ENCODE data around the gene NALCN. TPM values are rescaled to one million over a fixed set of nuclear protein-coding genes. Genes with fewer than 3 reads are reported as not detected.

NALCN gene
- total and polyA plus RNA-seq, 2 experiments from 2014 or later = 0.50 to 0.87 TPM

GRCh38 chr13:101424381-101425155 lies 8.3 kb upstream of the NALCN start:
- Histone ChIP-seq H3K4me2 (no peak overlapping the region), H3F3A (replicated peaks; ENCODE audit: low read depth) (no peaks in the 10 kb centered on the region), H3K9me2 (ENCODE audit: insufficient read depth) (no peaks in the 10 kb centered on the region), H3K4me1 (ENCODE audit: insufficient read depth) (no peaks in the 10 kb centered on the region), H2AFZ (no peak overlapping the region), H3K79me2 (replicated peaks; ENCODE audit: insufficient read depth) (no peaks in the 10 kb centered on the region), H3K36me3 (ENCODE audit: insufficient read depth) (no peaks in the 10 kb centered on the region), H3K27ac (ENCODE audit: low read depth) (no peak overlapping the region), H3K4me3 (no peak overlapping the region), H3K27me3 (ENCODE audit: insufficient read depth) (no peaks in the 10 kb centered on the region), H4K20me1 (replicated peaks; ENCODE audit: insufficient read depth) (no peaks in the 10 kb centered on the region)
- no peak for TF ChIP-seq CTCF (conservative IDR thresholded peaks at IDR 0.05; ENCODE audit: low read depth in 2 of 2)
- no peak for TF ChIP-seq EZH2phosphoT487 (IDR thresholded peaks at IDR 0.05; ENCODE audit: unreplicated experiment)
- TF ChIP-seq POLR2AphosphoS5 (IDR thresholded peaks at IDR 0.05; ENCODE audit: low read depth) = no peak
- no peak for TF ChIP-seq CREB1 (CRISPR knock-in tag; IDR thresholded peaks at IDR 0.05; ENCODE audit: low read depth)
- TF ChIP-seq REST (IDR thresholded peaks at IDR 0.05; ENCODE audit: unreplicated experiment) = no peak
- no peak for TF ChIP-seq NANOG (IDR thresholded peaks at IDR 0.05; ENCODE audit: borderline replicate concordance)
- no peak for TF ChIP-seq ZNF114 (CRISPR knock-in tag; IDR thresholded peaks at IDR 0.05)
- no peak for TF ChIP-seq STAT1 (IDR thresholded peaks at IDR 0.05; ENCODE audit: unreplicated experiment)
- TF ChIP-seq EZH2 (IDR thresholded peaks at IDR 0.05; ENCODE audit: low read depth, unreplicated experiment) = no peak
- no peak for TF ChIP-seq ETS1 (IDR thresholded peaks at IDR 0.05)
- TF ChIP-seq ZNF462 (CRISPR knock-in tag; IDR thresholded peaks at IDR 0.05) = no peak
- TF ChIP-seq JUNB (IDR thresholded peaks at IDR 0.05; ENCODE audit: unreplicated experiment) = no peak
- no peak for TF ChIP-seq ZNF331 (CRISPR knock-in tag; IDR thresholded peaks at IDR 0.05; ENCODE audit: low read depth)
- no peak for ATAC-seq
- Mint-ChIP-seq H3K27ac (no peak overlapping the region), H3K4me1 (no peaks in the 10 kb centered on the region; the same call in 2 of the 3 replicates), H3K27me3 (ENCODE audit: insufficient read depth, low read depth, poor library complexity) (no peaks in the 10 kb centered on the region), H3K36me3 (ENCODE audit: low read depth) (no peaks in the 10 kb centered on the region), H3K9me3 (no peaks in the 10 kb centered on the region), H3K4me3 (no peak overlapping the region)
- DNase-seq (ENCODE audit: low spot score) = no peak
